ENCODE results near the gene SCUBE1.
A peak's percentile ranks its signal among the peaks of the same experiment; 100 is the strongest.

SCUBE1 gene

GRCh38 chr22:43158778-43159483, 184.2 kb downstream of the SCUBE1 start:
- no peak for DNase-seq
- in situ Hi-C loops (cut with MboI; ENCODE audit: low pct_unique_long_range_greater_than_20kb, low sequenced_read_pairs): no loop called here

- in situ Hi-C loops (cut with MboI; ENCODE audit: low pct_unique_long_range_greater_than_20kb, low sequenced_read_pairs): no loop called here
- no peak for DNase-seq
Measured at GRCh38 chr22:43157874-43158546, 185.2 kb downstream of the SCUBE1 start.

- in situ Hi-C loops (cut with MboI; ENCODE audit: low pct_unique_long_range_greater_than_20kb, low sequenced_read_pairs): no loop called here
Measured at GRCh38 chr22:43156413-43156812, 186.8 kb downstream of the SCUBE1 start.

GRCh38 chr22:43155789-43156188, 187.4 kb downstream of the SCUBE1 start:
- no peak for DNase-seq
- in situ Hi-C loops (cut with MboI; ENCODE audit: low pct_unique_long_range_greater_than_20kb, low sequenced_read_pairs): no loop called here

More at GRCh38 chr22:43156413-43156812, 186.8 kb downstream of the SCUBE1 start:
- DNase-seq: no peak

GRCh38 chr22:43154887-43155536, 188.2 kb downstream of the SCUBE1 start:
- in situ Hi-C loops (cut with MboI; ENCODE audit: low pct_unique_long_range_greater_than_20kb, low sequenced_read_pairs): no loop called here

GRCh38 chr22:43153899-43154298, 189.3 kb downstream of the SCUBE1 start:
- in situ Hi-C loops (cut with MboI; ENCODE audit: low pct_unique_long_range_greater_than_20kb, low sequenced_read_pairs): no loop called here
- DNase-seq: no peak

More at GRCh38 chr22:43154887-43155536, 188.2 kb downstream of the SCUBE1 start:
- DNase-seq: no peak

- DNase-seq: peak; percentile 38
Measured at GRCh38 chr22:43152357-43153071, 190.7 kb downstream of the SCUBE1 start.

GRCh38 chr22:43152003-43152356, 191.2 kb downstream of the SCUBE1 start:
- peak; percentile 32 for DNase-seq
- in situ Hi-C loops (cut with MboI; ENCODE audit: low pct_unique_long_range_greater_than_20kb, low sequenced_read_pairs): no loop called here

More at GRCh38 chr22:43152357-43153071, 190.7 kb downstream of the SCUBE1 start:
- in situ Hi-C loops (cut with MboI; ENCODE audit: low pct_unique_long_range_greater_than_20kb, low sequenced_read_pairs): no loop called here

GRCh38 chr22:43151251-43152002, 191.7 kb downstream of the SCUBE1 start, which contains the start of gene TSPO:
TSPO (plus strand) TSS chr22:43151559; CDS start chr22:43159239, 7,680 bp downstream.
- DNase-seq: peak; percentile 37
- in situ Hi-C loops (cut with MboI; ENCODE audit: low pct_unique_long_range_greater_than_20kb, low sequenced_read_pairs): no loop called here

- in situ Hi-C loops (cut with MboI; ENCODE audit: low pct_unique_long_range_greater_than_20kb, low sequenced_read_pairs): no loop called here
Measured at GRCh38 chr22:43150731-43151206, 192.4 kb downstream of the SCUBE1 start.

GRCh38 chr22:43148581-43148980, 194.6 kb downstream of the SCUBE1 start:
- in situ Hi-C loops (cut with MboI; ENCODE audit: low pct_unique_long_range_greater_than_20kb, low sequenced_read_pairs): no loop called here
- DNase-seq: no peak

More at GRCh38 chr22:43150731-43151206, 192.4 kb downstream of the SCUBE1 start:
- DNase-seq: no peak

GRCh38 chr22:43147821-43148220, 195.4 kb downstream of the SCUBE1 start:
- peak; percentile 69 for DNase-seq
- in situ Hi-C loops (cut with MboI; ENCODE audit: low pct_unique_long_range_greater_than_20kb, low sequenced_read_pairs): no loop called here
